ENCODE data around the gene DEDD2. TPM values are rescaled to one million over a fixed set of nuclear protein-coding genes. Genes with fewer than 3 reads are reported as not detected.

DEDD2 gene
- polyA plus RNA-seq, 5 donors, result 16.5 to 25.4 (median 21.5) TPM

GRCh38 chr19:42174188-42174587 lies 43.3 kb downstream of the DEDD2 start:
- no peak for DNase-seq

- no peak for DNase-seq
These were observed 43.8 kb downstream of the DEDD2 start for GRCh38 chr19:42173695-42174094.

- DNase-seq, result no peak
These were observed 45.2 kb downstream of the DEDD2 start for GRCh38 chr19:42172261-42172660.

- DNase-seq, result no peak
These were observed 46.8 kb downstream of the DEDD2 start for GRCh38 chr19:42170715-42171114.

- no peak for DNase-seq
These were observed 47.7 kb downstream of the DEDD2 start for GRCh38 chr19:42169486-42170413.

- no peak for DNase-seq
These were observed 49.3 kb downstream of the DEDD2 start for GRCh38 chr19:42168206-42168605.

- DNase-seq, result no peak
These were observed 51.2 kb downstream of the DEDD2 start for GRCh38 chr19:42166316-42166715.

- no peak for DNase-seq
These were observed 52.3 kb downstream of the DEDD2 start for GRCh38 chr19:42165146-42165545.

- DNase-seq, result no peak
These were observed 55.7 kb downstream of the DEDD2 start for GRCh38 chr19:42161616-42162263.

- no peak for DNase-seq
These were observed 57.5 kb downstream of the DEDD2 start for GRCh38 chr19:42159942-42160341.

- no peak for DNase-seq
These were observed 58.6 kb downstream of the DEDD2 start for GRCh38 chr19:42158926-42159325.

- DNase-seq, result no peak
These were observed 60.9 kb downstream of the DEDD2 start for GRCh38 chr19:42156571-42156970.

GRCh38 chr19:42155796-42156195 lies 61.7 kb downstream of the DEDD2 start:
- no peak for DNase-seq

GRCh38 chr19:42154471-42155323 lies 62.8 kb downstream of the DEDD2 start:
- no peak for DNase-seq

GRCh38 chr19:42153672-42154433 lies 63.6 kb downstream of the DEDD2 start:
- DNase-seq, result no peak

- DNase-seq, result no peak
These were observed 64.4 kb downstream of the DEDD2 start for GRCh38 chr19:42152910-42153671.

GRCh38 chr19:42151782-42152684 lies 65.4 kb downstream of the DEDD2 start:
- DNase-seq, result no peak

GRCh38 chr19:42150911-42151361 lies 66.5 kb downstream of the DEDD2 start:
- no peak for DNase-seq

- no peak for DNase-seq
These were observed 67.1 kb downstream of the DEDD2 start for GRCh38 chr19:42150364-42150763.

Measured in right lung (tissue), 5 donors.